ENCODE measurements around the gene TMUB1. TPM values are rescaled to one million over a fixed set of nuclear protein-coding genes. Genes with fewer than 3 reads are reported as not detected.
A peak's percentile ranks its signal among the peaks of the same experiment; 100 is the strongest.

TMUB1 gene
- total RNA-seq, 2 donors from 2014 or later = 67.3 to 68.5 TPM

GRCh38 chr7:151081170-151082101, 1.9 kb downstream of the TMUB1 start:
- no peak for ATAC-seq (replicated peaks in 1 of 2)
- Mint-ChIP-seq H3K4me1 (ENCODE audit: low read depth) (peaks cover 38% of the 10 kb centered on the region), H3K4me3 (peak overlapping the region; percentile 94 to 95), H3K9me3 (no peaks in the 10 kb centered on the region), H3K36me3 (ENCODE audit: insufficient read depth in 2 of 2) (peaks cover 1 to 4% of the 10 kb centered on the region in 2 donors), H3K27me3 (ENCODE audit: low read depth) (peaks cover 15% of the 10 kb centered on the region), H3K27ac (no peak overlapping the region)
- no peak for DNase-seq

- DNase-seq = peak; percentile 91 to 92
- peaks cover 13% of the 10 kb centered on the region for H3K27me3 Mint-ChIP-seq (ENCODE audit: low read depth)
- ATAC-seq (replicated peaks in 1 of 2) = peak; percentile 84 to 85
- no peaks in the 10 kb centered on the region for H3K9me3 Mint-ChIP-seq
- H3K36me3 Mint-ChIP-seq (ENCODE audit: insufficient read depth in 2 of 2) = peaks cover 1 to 4% of the 10 kb centered on the region in 2 donors
- peak within 1 kb of the TSS; percentile 42 for H3K27ac Mint-ChIP-seq
- H3K4me1 Mint-ChIP-seq (ENCODE audit: low read depth) = peaks cover 34% of the 10 kb centered on the region
- H3K4me3 Mint-ChIP-seq = peak within 1 kb of the TSS; percentile 94 to 95
Observed at GRCh38 chr7:151080522-151081169, 2.6 kb downstream of the TMUB1 start, which contains the start of gene FASTK. Gene FASTK (minus strand): TSS chr7:151080809. CDS start chr7:151080766, 43 bp downstream.

GRCh38 chr7:151080067-151080521, 3.2 kb downstream of the TMUB1 start:
- Mint-ChIP-seq H3K27ac (peak overlapping the region; percentile 42), H3K9me3 (no peaks in the 10 kb centered on the region), H3K4me1 (ENCODE audit: low read depth) (peaks cover 29% of the 10 kb centered on the region), H3K36me3 (ENCODE audit: insufficient read depth in 2 of 2) (peaks cover under 1 to 4% of the 10 kb centered on the region in 2 donors), H3K27me3 (ENCODE audit: low read depth) (peaks cover 7% of the 10 kb centered on the region), H3K4me3 (peak overlapping the region; percentile 85 to 91)
- ATAC-seq (replicated peaks in 1 of 2) (peak; percentile 2 to 6), DNase-seq (peak in 1 of 2 donors; percentile 31)

GRCh38 chr7:151079199-151079910, 3.9 kb downstream of the TMUB1 start:
- Mint-ChIP-seq H3K36me3 (ENCODE audit: insufficient read depth in 2 of 2) (peaks cover 0 to 4% of the 10 kb centered on the region in 2 donors), H3K27me3 (ENCODE audit: low read depth) (no peaks in the 10 kb centered on the region), H3K9me3 (no peaks in the 10 kb centered on the region), H3K4me3 (peak overlapping the region; percentile 85 to 91), H3K4me1 (ENCODE audit: low read depth) (peaks cover 27% of the 10 kb centered on the region), H3K27ac (peak overlapping the region; percentile 42)
- no peak for DNase-seq
- ATAC-seq (replicated peaks in 1 of 2) = no peak

GRCh38 chr7:151078233-151079040, 4.9 kb downstream of the TMUB1 start:
- no peak for ATAC-seq (replicated peaks in 1 of 2)

GRCh38 chr7:151077705-151078232, 5.5 kb downstream of the TMUB1 start:
- no peaks in the 10 kb centered on the region for H3K9me3 Mint-ChIP-seq
- ATAC-seq (replicated peaks in 1 of 2) (no peak), DNase-seq (no peak)
- no peaks in the 10 kb centered on the region for H3K27me3 Mint-ChIP-seq (ENCODE audit: low read depth)
- H3K4me1 Mint-ChIP-seq (ENCODE audit: low read depth) = peaks cover 24% of the 10 kb centered on the region
- H3K4me3 Mint-ChIP-seq = peak overlapping the region; percentile 23 to 59
- peaks cover 0 to 4% of the 10 kb centered on the region in 2 donors for H3K36me3 Mint-ChIP-seq (ENCODE audit: insufficient read depth in 2 of 2)
- no peak overlapping the region for H3K27ac Mint-ChIP-seq

More at GRCh38 chr7:151078233-151079040, 4.9 kb downstream of the TMUB1 start:
- DNase-seq = no peak
- H3K9me3 Mint-ChIP-seq = no peaks in the 10 kb centered on the region
- peaks cover 27% of the 10 kb centered on the region for H3K4me1 Mint-ChIP-seq (ENCODE audit: low read depth)
- no peaks in the 10 kb centered on the region for H3K27me3 Mint-ChIP-seq (ENCODE audit: low read depth)
- peak overlapping the region; percentile 85 to 91 for H3K4me3 Mint-ChIP-seq
- H3K36me3 Mint-ChIP-seq (ENCODE audit: insufficient read depth in 2 of 2) = peaks cover 0 to 4% of the 10 kb centered on the region in 2 donors
- peak overlapping the region; percentile 46 for H3K27ac Mint-ChIP-seq

GRCh38 chr7:151076863-151077704, 6.2 kb downstream of the TMUB1 start:
- Mint-ChIP-seq H3K4me1 (ENCODE audit: low read depth) (peaks cover 17% of the 10 kb centered on the region), H3K4me3 (no peak overlapping the region), H3K36me3 (ENCODE audit: insufficient read depth in 2 of 2) (peaks cover 0 to 4% of the 10 kb centered on the region in 2 donors), H3K27ac (no peak overlapping the region), H3K27me3 (ENCODE audit: low read depth) (no peaks in the 10 kb centered on the region), H3K9me3 (no peaks in the 10 kb centered on the region)
- DNase-seq (no peak), ATAC-seq (replicated peaks in 1 of 2) (no peak)

GRCh38 chr7:151075978-151076426, 7.3 kb downstream of the TMUB1 start:
- Mint-ChIP-seq H3K36me3 (ENCODE audit: insufficient read depth in 2 of 2) (peaks cover 0 to 4% of the 10 kb centered on the region in 2 donors), H3K27ac (no peak overlapping the region), H3K4me1 (ENCODE audit: low read depth) (peaks cover 10% of the 10 kb centered on the region), H3K27me3 (ENCODE audit: low read depth) (no peaks in the 10 kb centered on the region), H3K4me3 (no peak overlapping the region), H3K9me3 (no peaks in the 10 kb centered on the region)
- DNase-seq (no peak), ATAC-seq (replicated peaks in 1 of 2) (no peak)

GRCh38 chr7:151075662-151075971, 7.7 kb downstream of the TMUB1 start:
- H3K36me3 Mint-ChIP-seq (ENCODE audit: insufficient read depth in 2 of 2) = peaks cover 0 to 4% of the 10 kb centered on the region in 2 donors
- no peak for ATAC-seq (replicated peaks in 1 of 2)
- no peak for DNase-seq
- no peak overlapping the region for H3K4me3 Mint-ChIP-seq
- H3K27me3 Mint-ChIP-seq (ENCODE audit: low read depth) = no peaks in the 10 kb centered on the region
- H3K9me3 Mint-ChIP-seq = no peaks in the 10 kb centered on the region
- H3K4me1 Mint-ChIP-seq (ENCODE audit: low read depth) = peaks cover 10% of the 10 kb centered on the region
- H3K27ac Mint-ChIP-seq = no peak overlapping the region

GRCh38 chr7:151074817-151075661, 8.3 kb downstream of the TMUB1 start:
- Mint-ChIP-seq H3K4me3 (no peak overlapping the region), H3K36me3 (ENCODE audit: insufficient read depth in 2 of 2) (peaks cover 0 to 4% of the 10 kb centered on the region in 2 donors), H3K27me3 (ENCODE audit: low read depth) (no peaks in the 10 kb centered on the region), H3K27ac (no peak overlapping the region), H3K4me1 (ENCODE audit: low read depth) (peaks cover 10% of the 10 kb centered on the region), H3K9me3 (no peaks in the 10 kb centered on the region)
- DNase-seq (no peak), ATAC-seq (replicated peaks in 1 of 2) (no peak)

- Mint-ChIP-seq H3K36me3 (ENCODE audit: insufficient read depth in 2 of 2) (peaks cover 0 to 5% of the 10 kb centered on the region in 2 donors), H3K4me3 (no peak overlapping the region), H3K27me3 (ENCODE audit: low read depth) (no peaks in the 10 kb centered on the region), H3K9me3 (no peaks in the 10 kb centered on the region), H3K27ac (no peak overlapping the region), H3K4me1 (ENCODE audit: low read depth) (peaks cover 5% of the 10 kb centered on the region)
- ATAC-seq (replicated peaks in 1 of 2) (no peak), DNase-seq (no peak)
Observed at GRCh38 chr7:151073990-151074389, 9.3 kb downstream of the TMUB1 start.

Measured in activated T-cell treated with anti-CD3 and anti-CD28 coated beads, Interleukin-2, amount 50 U/mL, for 72 hours (primary cell).